Nasal cavity respiratory epithelium epithelial cell of viscerocranial mucosa (primary cell): Measurements from ENCODE around the gene KCTD18. TPM values are rescaled to one million over a fixed set of nuclear protein-coding genes. Genes with fewer than 3 reads are reported as not detected.

Source experiments
- total RNA-seq: library from RNA; depleted of rRNA; stranded (reverse); fragments of >200 nt; gene quantifications from 2 replicates; pipeline ENCODE4 v1.2.3, GENCODE V29; 2014

Gene KCTD18
- 28.5 and 30.4 TPM in 2 replicates for total RNA-seq

GRCh38 chr2:200509612-200510433, at the start of gene KCTD18:
KCTD18 (minus strand) TSS chr2:200510068; CDS start chr2:200507016, 3,052 bp downstream.

GRCh38 chr2:200525882-200526651, 16.2 kb upstream of the KCTD18 start, which contains the start of gene SGO2:
SGO2 (plus strand) TSS chr2:200526207; CDS start chr2:200532976, 6,769 bp downstream.

Other genes starting within 250 kb of the KCTD18 start
- gene SPATS2L, start 203.4 kb downstream of the KCTD18 start, total RNA-seq = 46.5 and 132 TPM in 2 replicates
- 0.68 and 1.3 TPM in 2 replicates for gene SGO2, start 16.1 kb upstream of the KCTD18 start, total RNA-seq
- 4.2 and 7.5 TPM in 2 replicates for gene AOX1, start 75.9 kb upstream of the KCTD18 start, total RNA-seq